ENCODE data around the gene UBE2D2.

- TF ChIP-seq POLR2A (IDR thresholded peaks at IDR 0.05) (no peak), CTCF (IDR thresholded peaks at IDR 0.05) (no peak)
Measured at GRCh38 chr5:139592289-139592688, 31.1 kb downstream of the UBE2D2 start.
